Measurements from ENCODE around the gene ANKRD33. TPM values are rescaled to one million over a fixed set of nuclear protein-coding genes. Genes with fewer than 3 reads are reported as not detected.
A peak's percentile ranks its signal among the peaks of the same experiment; 100 is the strongest.

ANKRD33 gene
- total and polyA plus RNA-seq, 2 of the 8 experiments (the other 6 are each of a cell fraction or from before 2014, with no cell fraction given) = 0.41 to 0.53 TPM

DNA sequence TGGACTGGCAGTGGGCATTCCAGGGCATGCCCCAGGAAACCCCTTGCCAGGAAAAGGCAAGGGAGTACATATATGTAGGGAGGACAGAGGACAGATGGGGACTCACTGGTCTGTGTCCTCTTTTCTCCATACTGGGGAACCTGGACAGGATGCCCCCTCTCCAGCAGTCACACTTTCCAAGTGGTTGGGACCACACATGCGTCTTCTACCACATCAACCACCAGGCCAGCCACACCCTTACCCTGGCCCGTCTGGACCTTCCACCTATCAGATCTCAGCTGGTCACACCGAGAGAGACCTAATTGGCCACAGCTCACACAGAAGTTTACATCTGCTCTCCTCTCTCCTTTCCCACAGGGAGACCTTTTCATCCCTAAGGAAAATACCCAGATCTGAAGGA lies 8.3 kb downstream of the ANKRD33 start:
- ChIA-PET POLR2A (ENCODE audit: partially characterized antibody) (no interaction called here), CTCF (ENCODE audit: partially characterized antibody) (interaction anchor here (0.7 to 10.9 kb wide), 11 partner anchors 9 to 104 kb away, joined by 3 to 140 read pairs (median 12); partner anchors contain the start of gene ACVRL1)
- no peak overlapping the region for H3K18ac ChIP-seq (ENCODE audit: extremely low read depth, low read length)
- no peak overlapping the region for H3K56ac ChIP-seq (replicated peaks; ENCODE audit: insufficient read length, low read depth, low read length)
- no peaks in the 10 kb centered on the region for H3K79me2 ChIP-seq (ENCODE audit: control insufficient read depth in 1 of 2, insufficient read depth in 2 of 2, low read length in 2 of 2)
- 0 out of 2 replicates have a peak overlapping the region, but pooled peaks have one; percentile 81 for H2BK15ac ChIP-seq (ENCODE audit: low read length)
- no peak overlapping the region for H3K14ac ChIP-seq (ENCODE audit: insufficient read length)
- no peak overlapping the region for H3K9ac ChIP-seq (replicated peaks in 1 of 4; ENCODE audit: extremely low read depth in 1 of 4, low read depth in 3 of 4, low read length in 3 of 4)
- H3K4me2 ChIP-seq (ENCODE audit: insufficient read depth in 1 of 2, low read depth in 2 of 2, low read length in 2 of 2) = no peak overlapping the region
- no peak overlapping the region for H2AK5ac ChIP-seq (ENCODE audit: low read depth, low read length)
- no peaks in the 10 kb centered on the region for H3K23me2 ChIP-seq (ENCODE audit: low read depth, low read length)
- no peak overlapping the region for H3K23ac ChIP-seq (ENCODE audit: insufficient read length)
- H3K79me1 ChIP-seq (ENCODE audit: low read depth, low read length) = no peaks in the 10 kb centered on the region
- H4K20me1 ChIP-seq (replicated peaks in 1 of 2; ENCODE audit: control insufficient read depth in 1 of 2, insufficient read depth in 2 of 2, low read length in 2 of 2) = peaks cover 0 to 2% of the 10 kb centered on the region in 2 experiments
- no peaks in the 10 kb centered on the region for H3K4me1 ChIP-seq (replicated peaks in 1 of 4; ENCODE audit: control insufficient read depth in 3 of 4, insufficient read depth in 4 of 4, low read length in 3 of 4)
- DNase-seq (ENCODE audit: low read depth in 1 of 2, low spot score in 2 of 2) (no peak), FAIRE-seq (no peak)
- H3K4me3 ChIP-seq (ENCODE audit: extremely low read depth in 1 of 4, insufficient read depth in 2 of 4, low read depth in 3 of 4, low read length in 4 of 4) = no peak overlapping the region
- no peaks in the 10 kb centered on the region for H3K9me3 ChIP-seq (ENCODE audit: insufficient read depth in 2 of 2, low read depth in 1 of 2, low read length in 1 of 2)
- H3K4ac ChIP-seq (replicated peaks; ENCODE audit: insufficient read length, low read depth, low read length) = no peak overlapping the region
- no peaks in the 10 kb centered on the region; a peak in 1 of 8 replicates for H3K36me3 ChIP-seq (ENCODE audit: control insufficient read depth in 2 of 4, insufficient read depth in 4 of 4, low read length in 3 of 4)
- H4K5ac ChIP-seq (ENCODE audit: insufficient read length, low read depth, low read length) = no peak overlapping the region
- H3K27me3 ChIP-seq (replicated peaks in 1 of 4; ENCODE audit: control insufficient read depth in 3 of 4, extremely low read depth in 1 of 4, insufficient read depth in 3 of 4, low read length in 3 of 4) = no peaks in the 10 kb centered on the region
- 95% methylated on average over 3 of the region's 3 CpGs; no CpG with 5 or more reads in 1 of the 2 experiments for WGBS, 2 experiments (ENCODE audit: extremely low coverage in 1 of 2, insufficient coverage in 1 of 2, insufficient read length in 1 of 2, insufficient replicate concordance in 2 of 2, low coverage in 1 of 2, low lambda C conversion rate in 2 of 2, missing lambda C conversion rate in 1 of 2)
- no peak overlapping the region for H2BK5ac ChIP-seq (ENCODE audit: low read depth, low read length)
- no peak overlapping the region; the same call in 1 of the 2 replicates for H2BK20ac ChIP-seq (ENCODE audit: low read length)
- H2BK12ac ChIP-seq (ENCODE audit: low read depth, low read length) = no peak overlapping the region
- no peak overlapping the region for H4K91ac ChIP-seq (replicated peaks; ENCODE audit: insufficient read length, low read length)
- H3K27ac ChIP-seq (ENCODE audit: low read depth, low read length) = no peak overlapping the region
- no peak overlapping the region for H2AFZ ChIP-seq (ENCODE audit: low read length)
- no peak overlapping the region for H2BK120ac ChIP-seq (replicated peaks; ENCODE audit: low read depth, low read length)
- peak overlapping the region; percentile 39; the same call in 1 of the 2 replicates for H4K8ac ChIP-seq (ENCODE audit: extremely low read depth, insufficient read depth, low read length)
- no peak for TF ChIP-seq SRF (IDR thresholded peaks at IDR 0.05; ENCODE audit: low read depth, low read length)
- TF ChIP-seq SIN3A (conservative IDR thresholded peaks at IDR 0.05 in 1 of 2, IDR thresholded peaks at IDR 0.05 in 1 of 2; ENCODE audit: low read depth in 1 of 2, low read length in 2 of 2) = no peak
- TF ChIP-seq SIX5 (IDR thresholded peaks at IDR 0.05; ENCODE audit: low read depth, low read length) = no peak
- TF ChIP-seq SIRT6 (IDR thresholded peaks at IDR 0.05; ENCODE audit: low read length) = no peak
- TF ChIP-seq TAF1 (IDR thresholded peaks at IDR 0.05; ENCODE audit: low read depth, low read length) = no peak
- TF ChIP-seq FOSL1 (IDR thresholded peaks at IDR 0.05; ENCODE audit: insufficient read depth, low read depth, low read length) = no peak
- TF ChIP-seq RAD21 (IDR thresholded peaks at IDR 0.05 in 1 of 2, conservative IDR thresholded peaks at IDR 0.05 in 1 of 2; ENCODE audit: low read depth in 2 of 2, low read length in 2 of 2) = no peak
- TF ChIP-seq RXRA (IDR thresholded peaks at IDR 0.05; ENCODE audit: insufficient read depth, low read depth, low read length) = no peak
- no peak for TF ChIP-seq GABPA (IDR thresholded peaks at IDR 0.05; ENCODE audit: borderline replicate concordance, insufficient read depth, low read length)
- TF ChIP-seq CTBP2 (IDR thresholded peaks at IDR 0.05; ENCODE audit: borderline replicate concordance, insufficient read depth, insufficient read length, low read length) = no peak
- no peak for TF ChIP-seq KDM4A (IDR thresholded peaks at IDR 0.05; ENCODE audit: low read depth, low read length, severe bottlenecking)
- TF ChIP-seq ZNF274 (IDR thresholded peaks at IDR 0.05; ENCODE audit: borderline replicate concordance, extremely low read depth, low read length) = no peak
- no peak for TF ChIP-seq JUN (IDR thresholded peaks at IDR 0.05; ENCODE audit: low read depth, low read length)

All from H1 (cell line).